Liver (tissue), 3 donors: Measurements from ENCODE around the gene PDYN.

Source experiments
- HNF4G ChIP-seq: IDR thresholded peaks from 2 replicates; pipeline ENCODE4 v1.6.1; 2016; ENCODE audit warnings: antibody characterized with exemption
- RAD21 ChIP-seq, 2 donors: IDR thresholded peaks; 2 replicates each; pipeline ENCODE4 v1.6.1; 2016; ENCODE audit warnings: antibody characterized with exemption in 2 of 2, mild to moderate bottlenecking in 2 of 2
- SP1 ChIP-seq: IDR thresholded peaks from 2 replicates; pipeline ENCODE4 v1.6.1; 2018; ENCODE audit warnings: antibody characterized with exemption, mild to moderate bottlenecking
- TF ChIP-seq, protein P1 (sequence below): fragments of 150-350 bp; IDR thresholded peaks from 2 replicates; pipeline ENCODE4 v1.5.1; 2017; ENCODE audit warnings: improper control_type of control experiment, low read depth, low read length; ENCODE audit not compliant: missing input control
- TF ChIP-seq, protein P2 (sequence below): IDR thresholded peaks from 2 replicates; pipeline ENCODE4 v1.6.1; 2016; ENCODE audit warnings: antibody characterized with exemption
- TF ChIP-seq, protein P3 (sequence below): IDR thresholded peaks from 2 replicates; pipeline ENCODE4 v1.6.1; 2016; ENCODE audit warnings: antibody characterized with exemption, mild to moderate bottlenecking
- donor health status: healthy.
- donor health status: healthy.

DNA sequence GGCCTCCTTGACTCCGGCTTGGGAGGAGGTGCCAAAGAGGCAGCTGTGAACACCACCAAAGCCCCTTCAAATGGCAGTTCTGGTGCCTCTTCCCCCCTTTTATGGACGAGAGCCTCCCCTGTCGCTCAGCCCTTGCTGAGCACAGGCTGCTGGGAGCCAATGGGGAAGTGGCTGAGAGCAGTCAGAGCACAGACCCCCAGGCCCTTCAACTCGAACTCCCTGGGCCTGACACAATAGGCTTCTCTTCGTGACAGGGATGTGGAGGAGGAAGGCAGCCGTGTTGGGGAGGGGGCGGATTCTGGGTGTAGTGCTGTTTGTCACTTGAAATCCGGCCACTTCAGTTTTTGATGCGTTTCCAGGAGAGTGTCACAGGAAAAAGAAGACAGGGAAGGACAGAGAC, at the start of gene PDYN:
- TF ChIP-seq, protein P1, sequence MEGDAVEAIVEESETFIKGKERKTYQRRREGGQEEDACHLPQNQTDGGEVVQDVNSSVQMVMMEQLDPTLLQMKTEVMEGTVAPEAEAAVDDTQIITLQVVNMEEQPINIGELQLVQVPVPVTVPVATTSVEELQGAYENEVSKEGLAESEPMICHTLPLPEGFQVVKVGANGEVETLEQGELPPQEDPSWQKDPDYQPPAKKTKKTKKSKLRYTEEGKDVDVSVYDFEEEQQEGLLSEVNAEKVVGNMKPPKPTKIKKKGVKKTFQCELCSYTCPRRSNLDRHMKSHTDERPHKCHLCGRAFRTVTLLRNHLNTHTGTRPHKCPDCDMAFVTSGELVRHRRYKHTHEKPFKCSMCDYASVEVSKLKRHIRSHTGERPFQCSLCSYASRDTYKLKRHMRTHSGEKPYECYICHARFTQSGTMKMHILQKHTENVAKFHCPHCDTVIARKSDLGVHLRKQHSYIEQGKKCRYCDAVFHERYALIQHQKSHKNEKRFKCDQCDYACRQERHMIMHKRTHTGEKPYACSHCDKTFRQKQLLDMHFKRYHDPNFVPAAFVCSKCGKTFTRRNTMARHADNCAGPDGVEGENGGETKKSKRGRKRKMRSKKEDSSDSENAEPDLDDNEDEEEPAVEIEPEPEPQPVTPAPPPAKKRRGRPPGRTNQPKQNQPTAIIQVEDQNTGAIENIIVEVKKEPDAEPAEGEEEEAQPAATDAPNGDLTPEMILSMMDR: no peak
- TF ChIP-seq RAD21 (IDR thresholded peaks at IDR 0.05) (no peak), HNF4G (no peak), SP1 (no peak)
- TF ChIP-seq, protein P2, sequence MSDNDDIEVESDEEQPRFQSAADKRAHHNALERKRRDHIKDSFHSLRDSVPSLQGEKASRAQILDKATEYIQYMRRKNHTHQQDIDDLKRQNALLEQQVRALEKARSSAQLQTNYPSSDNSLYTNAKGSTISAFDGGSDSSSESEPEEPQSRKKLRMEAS: no peak
- TF ChIP-seq, protein P3, sequence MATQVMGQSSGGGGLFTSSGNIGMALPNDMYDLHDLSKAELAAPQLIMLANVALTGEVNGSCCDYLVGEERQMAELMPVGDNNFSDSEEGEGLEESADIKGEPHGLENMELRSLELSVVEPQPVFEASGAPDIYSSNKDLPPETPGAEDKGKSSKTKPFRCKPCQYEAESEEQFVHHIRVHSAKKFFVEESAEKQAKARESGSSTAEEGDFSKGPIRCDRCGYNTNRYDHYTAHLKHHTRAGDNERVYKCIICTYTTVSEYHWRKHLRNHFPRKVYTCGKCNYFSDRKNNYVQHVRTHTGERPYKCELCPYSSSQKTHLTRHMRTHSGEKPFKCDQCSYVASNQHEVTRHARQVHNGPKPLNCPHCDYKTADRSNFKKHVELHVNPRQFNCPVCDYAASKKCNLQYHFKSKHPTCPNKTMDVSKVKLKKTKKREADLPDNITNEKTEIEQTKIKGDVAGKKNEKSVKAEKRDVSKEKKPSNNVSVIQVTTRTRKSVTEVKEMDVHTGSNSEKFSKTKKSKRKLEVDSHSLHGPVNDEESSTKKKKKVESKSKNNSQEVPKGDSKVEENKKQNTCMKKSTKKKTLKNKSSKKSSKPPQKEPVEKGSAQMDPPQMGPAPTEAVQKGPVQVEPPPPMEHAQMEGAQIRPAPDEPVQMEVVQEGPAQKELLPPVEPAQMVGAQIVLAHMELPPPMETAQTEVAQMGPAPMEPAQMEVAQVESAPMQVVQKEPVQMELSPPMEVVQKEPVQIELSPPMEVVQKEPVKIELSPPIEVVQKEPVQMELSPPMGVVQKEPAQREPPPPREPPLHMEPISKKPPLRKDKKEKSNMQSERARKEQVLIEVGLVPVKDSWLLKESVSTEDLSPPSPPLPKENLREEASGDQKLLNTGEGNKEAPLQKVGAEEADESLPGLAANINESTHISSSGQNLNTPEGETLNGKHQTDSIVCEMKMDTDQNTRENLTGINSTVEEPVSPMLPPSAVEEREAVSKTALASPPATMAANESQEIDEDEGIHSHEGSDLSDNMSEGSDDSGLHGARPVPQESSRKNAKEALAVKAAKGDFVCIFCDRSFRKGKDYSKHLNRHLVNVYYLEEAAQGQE: no peak
